Ascending aorta (tissue), 2 donors: Measurements from ENCODE around the gene GSTK1. TPM values are rescaled to one million over a fixed set of nuclear protein-coding genes. Genes with fewer than 3 reads are reported as not detected.

ENCODE experiments used
- DNase-seq, 2 donors: peaks; one replicate each; pipeline ENCODE4 v3.0.0-alpha.2; 2019; ENCODE audit warnings: low spot score in 2 of 2
- H3K27ac ChIP-seq, 2 donors: fragments of 200-600 bp; sonication (generic); one replicate each; pipeline ENCODE4 v1.5.1; 2016 to 2017; ENCODE audit warnings: mild to moderate bottlenecking in 1 of 2
- H3K27me3 ChIP-seq: fragments of 200-600 bp; sonication (generic); one replicate; pipeline ENCODE4 v1.5.1; 2017
- H3K36me3 ChIP-seq, 2 donors: fragments of 200-600 bp; sonication (generic); one replicate each; pipeline ENCODE4 v1.5.1; 2016
- H3K4me1 ChIP-seq, 2 donors: fragments of 200-600 bp; sonication (generic); one replicate each; pipeline ENCODE4 v1.5.1; 2016 to 2017; ENCODE audit warnings: mild to moderate bottlenecking in 1 of 2
- H3K4me3 ChIP-seq, 2 donors: fragments of 200-600 bp; sonication (generic); one replicate each; pipeline ENCODE4 v1.5.1; 2016 to 2017; ENCODE audit warnings: mild to moderate bottlenecking in 1 of 2
- H3K9me3 ChIP-seq, 2 donors: fragments of 200-600 bp; sonication (generic); one replicate each; pipeline ENCODE4 v1.5.1; 2016
- intact Hi-C: fragments of 100-400 bp; cut with DNase I; formaldehyde crosslinking; loops from one replicate; pipeline ENCODE4 v1.15.1; 2023
- total RNA-seq: library from RNA; depleted of rRNA; stranded (reverse); fragments of >200 nt; gene quantifications from one replicate; pipeline ENCODE4 v1.1.0, GENCODE V29; 2016
- TF ChIP-seq, protein P1 (sequence below), 3 experiments: fragments of 200-600 bp in 2 of 3; fragments of 450-650 bp in 1 of 3; sonication (generic) in 2 of 3; IDR thresholded peaks; one replicate each; pipeline ENCODE4 v1.5.1; 2016 to 2019; ENCODE audit warnings: antibody characterized with exemption in 3 of 3, mild to moderate bottlenecking in 1 of 3, moderate library complexity in 1 of 3

GSTK1 gene
- total RNA-seq, 1 donor from 2014 or later = 174 TPM

- TF ChIP-seq, protein P1, sequence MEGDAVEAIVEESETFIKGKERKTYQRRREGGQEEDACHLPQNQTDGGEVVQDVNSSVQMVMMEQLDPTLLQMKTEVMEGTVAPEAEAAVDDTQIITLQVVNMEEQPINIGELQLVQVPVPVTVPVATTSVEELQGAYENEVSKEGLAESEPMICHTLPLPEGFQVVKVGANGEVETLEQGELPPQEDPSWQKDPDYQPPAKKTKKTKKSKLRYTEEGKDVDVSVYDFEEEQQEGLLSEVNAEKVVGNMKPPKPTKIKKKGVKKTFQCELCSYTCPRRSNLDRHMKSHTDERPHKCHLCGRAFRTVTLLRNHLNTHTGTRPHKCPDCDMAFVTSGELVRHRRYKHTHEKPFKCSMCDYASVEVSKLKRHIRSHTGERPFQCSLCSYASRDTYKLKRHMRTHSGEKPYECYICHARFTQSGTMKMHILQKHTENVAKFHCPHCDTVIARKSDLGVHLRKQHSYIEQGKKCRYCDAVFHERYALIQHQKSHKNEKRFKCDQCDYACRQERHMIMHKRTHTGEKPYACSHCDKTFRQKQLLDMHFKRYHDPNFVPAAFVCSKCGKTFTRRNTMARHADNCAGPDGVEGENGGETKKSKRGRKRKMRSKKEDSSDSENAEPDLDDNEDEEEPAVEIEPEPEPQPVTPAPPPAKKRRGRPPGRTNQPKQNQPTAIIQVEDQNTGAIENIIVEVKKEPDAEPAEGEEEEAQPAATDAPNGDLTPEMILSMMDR (IDR thresholded peaks at IDR 0.05) = no peak
- intact Hi-C loops = no loop called here
These were observed 18.1 kb upstream of the GSTK1 start for GRCh38 chr7:143245123-143245522.

DNA sequence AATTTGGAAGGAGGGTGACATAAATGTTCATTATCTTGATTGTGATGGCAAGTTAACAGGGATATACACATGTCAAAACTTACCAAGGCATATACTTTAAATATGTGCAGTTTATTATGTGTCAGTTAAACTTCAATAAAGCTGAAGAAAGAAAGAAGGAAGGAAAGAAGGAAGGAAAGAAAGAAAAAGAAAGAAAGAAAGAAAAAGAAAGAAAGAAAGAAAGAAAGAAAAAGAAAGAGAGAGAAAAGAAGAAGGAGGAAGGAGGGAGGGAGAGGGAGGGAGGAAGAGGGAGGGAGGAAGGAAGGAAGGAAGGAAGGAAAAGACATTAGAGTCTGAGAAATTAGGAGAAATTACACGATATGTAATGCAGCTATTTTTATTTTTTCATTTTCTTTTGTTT lies 15.9 kb upstream of the GSTK1 start:
- Histone ChIP-seq H3K36me3 (no peaks in the 10 kb centered on the region), H3K9me3 (no peaks in the 10 kb centered on the region), H3K4me3 (no peak overlapping the region), H3K27me3 (no peaks in the 10 kb centered on the region), H3K27ac (no peak overlapping the region), H3K4me1 (no peaks in the 10 kb centered on the region)
- TF ChIP-seq, protein P1 (IDR thresholded peaks at IDR 0.05) = no peak
- DNase-seq = no peak
- intact Hi-C loops = no loop called here

More at GRCh38 chr7:143245123-143245522, 18.1 kb upstream of the GSTK1 start:
- no peaks in the 10 kb centered on the region for H3K27me3 ChIP-seq
- DNase-seq = no peak
- no peak overlapping the region for H3K4me3 ChIP-seq
- H3K27ac ChIP-seq = no peak overlapping the region
- no peaks in the 10 kb centered on the region for H3K9me3 ChIP-seq
- no peaks in the 10 kb centered on the region for H3K36me3 ChIP-seq
- no peaks in the 10 kb centered on the region for H3K4me1 ChIP-seq

DNA sequence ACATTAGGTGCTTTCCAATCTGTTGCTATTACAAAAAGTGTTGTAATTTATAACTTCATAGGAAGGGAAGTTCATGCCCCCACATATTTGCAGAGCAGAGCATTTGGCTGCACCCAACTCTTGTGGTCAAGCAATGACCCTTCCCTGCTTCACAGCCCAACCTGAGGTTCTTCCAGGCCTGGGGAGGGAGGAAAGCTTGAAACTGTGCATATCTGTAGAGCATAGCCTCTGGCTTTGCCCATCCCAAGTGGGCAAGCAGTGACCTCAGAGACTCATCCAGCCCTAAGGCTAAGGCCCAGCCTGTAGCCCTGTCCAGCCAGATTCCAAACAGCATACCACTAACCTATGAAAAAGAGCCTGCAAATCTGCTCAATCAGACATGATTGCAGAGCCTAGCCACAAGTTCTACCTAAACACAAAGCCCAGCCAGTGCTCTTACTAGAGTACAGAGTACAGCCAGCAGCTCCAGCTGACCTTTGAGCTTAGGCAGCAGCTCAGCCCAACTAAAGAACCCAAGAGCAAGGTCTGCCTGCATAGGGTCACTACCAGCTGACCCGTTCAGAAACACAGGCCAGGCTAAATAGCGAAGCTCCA lies 14.4 kb upstream of the GSTK1 start:
- Histone ChIP-seq H3K36me3 (no peaks in the 10 kb centered on the region), H3K27me3 (no peaks in the 10 kb centered on the region), H3K4me3 (no peak overlapping the region), H3K27ac (no peak overlapping the region), H3K9me3 (no peaks in the 10 kb centered on the region), H3K4me1 (no peaks in the 10 kb centered on the region)
- intact Hi-C loops = no loop called here
- TF ChIP-seq, protein P1 (IDR thresholded peaks at IDR 0.05) = no peak
- no peak for DNase-seq

DNA sequence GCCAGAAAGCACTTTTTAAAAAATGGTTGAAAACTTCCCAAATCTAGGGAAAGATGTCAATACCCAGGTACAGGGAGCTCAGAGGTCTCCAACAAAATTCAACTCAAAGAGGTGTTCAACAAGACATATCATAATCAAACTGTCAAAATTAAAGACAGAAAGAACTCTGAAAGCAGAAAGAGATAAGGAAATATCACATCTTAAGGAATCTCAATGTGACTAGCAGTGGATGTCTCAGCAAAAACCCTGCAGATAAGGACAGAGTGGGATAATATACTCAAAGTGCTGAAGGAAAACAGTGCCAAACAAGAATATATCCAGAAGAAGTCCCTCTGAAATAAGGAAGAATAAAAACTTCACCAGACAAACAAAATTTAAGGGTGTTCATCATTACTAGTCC lies 13.0 kb upstream of the GSTK1 start:
- no peak for DNase-seq
- no peaks in the 10 kb centered on the region for H3K36me3 ChIP-seq
- no peaks in the 10 kb centered on the region for H3K9me3 ChIP-seq
- H3K27me3 ChIP-seq = no peaks in the 10 kb centered on the region
- intact Hi-C loops = no loop called here
- H3K27ac ChIP-seq = no peak overlapping the region
- no peak overlapping the region for H3K4me3 ChIP-seq
- TF ChIP-seq, protein P1 (IDR thresholded peaks at IDR 0.05) = no peak
- no peaks in the 10 kb centered on the region for H3K4me1 ChIP-seq

DNA sequence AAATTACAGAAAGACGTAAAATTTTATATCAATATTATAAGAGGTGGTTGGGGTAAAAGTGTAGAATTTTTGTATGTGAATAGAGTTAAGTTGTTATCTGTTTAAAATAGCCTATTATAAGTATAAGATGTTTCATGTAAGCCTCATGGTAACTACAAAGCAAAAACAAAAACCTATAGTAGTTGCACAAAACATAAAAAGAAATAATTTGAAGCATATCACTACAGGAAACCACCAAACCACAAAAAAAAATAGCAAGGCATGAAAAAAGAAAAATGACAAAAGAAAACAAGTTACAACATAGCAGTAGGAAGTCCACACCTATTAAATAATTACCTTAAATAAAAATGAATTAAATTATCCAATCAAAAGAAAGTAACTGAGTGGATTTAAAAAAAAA lies 12.4 kb upstream of the GSTK1 start:
- no peaks in the 10 kb centered on the region for H3K27me3 ChIP-seq
- no peaks in the 10 kb centered on the region for H3K4me1 ChIP-seq
- no peak overlapping the region for H3K4me3 ChIP-seq
- H3K36me3 ChIP-seq = no peaks in the 10 kb centered on the region
- no peak for DNase-seq
- no peaks in the 10 kb centered on the region for H3K9me3 ChIP-seq
- TF ChIP-seq, protein P1 (IDR thresholded peaks at IDR 0.05) = no peak
- intact Hi-C loops = no loop called here
- H3K27ac ChIP-seq = no peak overlapping the region

- Histone ChIP-seq H3K27me3 (no peaks in the 10 kb centered on the region), H3K4me1 (no peaks in the 10 kb centered on the region), H3K27ac (no peak overlapping the region), H3K36me3 (no peaks in the 10 kb centered on the region), H3K9me3 (no peaks in the 10 kb centered on the region), H3K4me3 (no peak overlapping the region)
- intact Hi-C loops = no loop called here
- TF ChIP-seq, protein P1 (IDR thresholded peaks at IDR 0.05) = no peak
- no peak for DNase-seq
These were observed 11.2 kb upstream of the GSTK1 start for GRCh38 chr7:143252006-143252405.
